SHP77 treated with DMSO at 0.1 percent for 48 hours (cell line): ENCODE data around the gene NKX6-1.

Source experiments
- DNase-seq: peaks from one replicate; lab custom pipeline; 2025; lab: John Stamatoyannopoulos, UW

The NKX6-1 gene

DNA sequence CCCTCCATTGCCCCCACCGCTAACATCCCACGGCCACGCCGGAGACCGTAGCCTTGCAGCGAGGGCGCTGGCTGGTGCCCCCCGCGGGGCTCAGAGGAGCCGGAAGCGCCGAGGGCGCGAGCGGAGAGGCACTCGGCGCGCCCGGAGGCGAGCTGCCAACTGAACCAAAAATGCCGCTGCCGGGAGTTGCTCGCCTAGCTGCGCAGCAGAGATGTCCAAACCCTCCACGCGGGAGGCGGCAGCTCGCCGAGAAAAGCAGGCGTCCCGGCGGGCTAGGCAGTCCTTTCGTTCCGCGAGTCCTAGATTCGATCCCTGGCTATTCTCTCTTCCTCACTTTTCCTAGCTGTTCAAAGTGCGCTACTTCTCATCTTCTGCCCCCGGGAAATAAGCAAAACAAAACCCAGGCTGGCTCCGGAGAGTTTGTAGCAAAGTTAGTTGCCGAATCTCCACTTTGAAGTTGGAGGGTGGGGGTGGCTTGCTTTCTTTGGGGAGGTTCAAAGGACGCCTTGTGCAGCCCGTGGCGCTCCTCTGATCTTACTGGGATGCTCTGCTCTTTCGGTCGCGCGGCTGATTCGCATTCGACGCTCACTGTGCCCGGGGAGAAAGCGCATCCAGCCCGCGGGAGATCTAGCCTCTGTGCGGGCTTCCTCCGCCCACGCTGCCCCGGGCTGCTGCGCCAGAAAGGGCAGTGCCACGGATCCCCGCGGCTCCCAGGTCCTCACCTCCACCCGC, 723 bp downstream of the NKX6-1 start:
- DNase-seq, result no peak

DNA sequence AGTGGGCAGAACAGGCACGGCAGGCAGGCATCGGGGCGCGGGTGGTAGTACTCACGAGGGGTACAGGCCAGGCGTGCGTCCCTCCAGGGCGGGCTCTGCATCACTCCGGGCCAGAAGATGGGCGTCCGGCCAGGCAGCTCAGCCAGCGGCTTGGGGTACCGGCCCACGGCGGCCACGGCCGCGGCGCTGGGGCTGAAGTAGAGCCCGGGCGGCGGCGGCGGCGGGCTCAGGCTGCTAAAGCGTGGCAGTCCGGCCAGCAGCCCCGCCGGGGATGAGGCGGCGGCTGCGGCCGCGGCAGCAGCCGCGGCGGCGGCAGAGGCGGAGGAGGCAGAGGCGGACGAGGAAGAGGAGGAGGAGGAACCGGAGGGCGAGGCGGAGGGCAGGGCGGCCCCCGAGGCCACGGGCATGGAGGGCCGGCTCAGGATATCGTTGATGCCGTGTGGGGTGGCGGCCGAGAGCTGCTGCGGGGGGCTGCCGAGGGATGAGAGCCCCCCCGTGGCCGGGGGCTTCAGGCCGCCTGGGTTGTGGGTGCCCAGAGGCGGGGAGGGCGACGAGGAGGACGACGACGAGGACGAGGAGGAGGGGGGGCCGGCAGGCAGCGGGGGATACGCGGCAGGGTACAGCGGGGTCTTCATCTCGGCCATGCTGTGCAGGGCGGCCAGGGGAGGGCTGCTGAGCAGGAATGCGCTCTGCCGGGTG, 1.4 kb downstream of the NKX6-1 start:
- DNase-seq, result no peak

DNA sequence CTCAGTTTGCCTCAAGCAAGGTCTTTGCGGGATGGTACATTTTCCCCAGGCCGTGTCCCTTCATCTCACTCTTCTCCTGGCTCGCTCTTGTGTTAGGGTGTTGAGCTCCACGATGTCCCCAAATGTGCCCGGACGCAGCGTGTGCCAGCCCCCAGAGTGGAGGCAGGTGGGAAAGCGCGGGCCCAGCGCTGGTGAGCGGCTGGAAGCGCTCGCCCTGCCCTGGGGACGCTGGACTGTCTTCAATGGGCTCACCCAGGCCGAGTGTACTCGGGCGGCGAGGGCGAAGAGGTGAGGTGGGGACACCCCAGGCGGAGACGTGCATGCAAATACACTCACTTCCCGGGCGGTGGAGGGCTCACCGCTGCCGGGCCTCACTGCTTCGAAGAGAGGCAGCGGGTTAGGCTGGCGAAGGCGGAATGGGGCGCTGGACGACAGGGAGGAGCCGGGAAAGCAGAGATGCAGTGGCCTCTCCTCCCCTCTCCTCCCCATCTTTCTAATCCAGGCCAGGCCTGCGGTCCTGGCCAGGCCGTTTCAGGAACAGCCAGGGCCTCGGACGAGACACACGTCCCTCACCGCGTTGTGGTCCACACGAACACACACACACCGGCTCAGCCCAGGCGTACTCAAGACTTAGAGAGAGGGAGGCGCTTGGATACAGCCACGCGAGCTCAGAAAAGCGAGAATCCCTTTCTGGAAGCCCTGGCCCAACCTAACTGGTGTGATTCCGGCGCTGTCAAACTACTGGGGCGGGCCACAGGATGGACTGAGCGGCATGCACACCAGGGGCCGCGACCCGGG, 2.2 kb downstream of the NKX6-1 start:
- DNase-seq, result no peak

DNA sequence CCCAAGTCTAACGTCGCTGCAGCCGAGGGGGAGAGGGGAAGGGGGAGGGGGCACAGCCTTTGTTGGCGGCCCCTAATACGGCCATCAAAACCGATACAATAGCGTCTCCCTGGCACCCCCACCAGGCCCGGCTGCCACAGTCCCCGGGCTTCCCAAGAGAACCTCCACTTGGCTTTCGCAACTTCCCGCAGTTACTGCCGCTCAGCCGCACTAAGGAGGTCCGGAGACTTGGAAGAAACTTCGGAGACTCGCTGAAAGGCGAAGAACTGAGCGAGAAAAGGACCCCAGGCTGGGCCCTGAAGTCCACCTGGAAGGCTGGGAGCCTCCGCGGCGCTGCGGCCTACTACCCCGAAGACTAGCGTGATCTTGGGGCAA, 2.8 kb downstream of the NKX6-1 start:
- DNase-seq, result no peak

DNA sequence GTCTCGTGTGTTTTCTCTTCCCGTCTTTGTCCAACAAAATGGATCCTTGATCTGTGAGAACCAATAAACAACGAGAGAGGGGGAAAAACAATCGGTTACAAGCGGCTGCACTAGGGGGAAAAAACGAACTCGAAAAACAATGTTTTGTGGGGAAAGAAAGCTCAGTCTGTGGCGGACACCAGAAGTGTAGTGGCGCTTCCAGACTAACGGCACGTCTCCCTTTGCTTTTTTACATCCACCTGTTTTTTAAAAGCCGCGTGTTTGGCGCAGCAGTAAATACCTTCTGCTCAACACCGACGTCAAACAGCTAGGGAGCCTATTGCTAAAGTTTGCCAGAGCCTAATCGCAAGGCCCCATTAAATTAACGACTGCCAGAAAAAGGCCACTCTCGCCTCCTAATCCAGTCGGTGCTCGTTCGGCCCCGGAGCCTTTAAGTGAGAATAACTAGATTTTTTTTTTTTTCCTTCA, 3.3 kb downstream of the NKX6-1 start:
- DNase-seq, result no peak

DNA sequence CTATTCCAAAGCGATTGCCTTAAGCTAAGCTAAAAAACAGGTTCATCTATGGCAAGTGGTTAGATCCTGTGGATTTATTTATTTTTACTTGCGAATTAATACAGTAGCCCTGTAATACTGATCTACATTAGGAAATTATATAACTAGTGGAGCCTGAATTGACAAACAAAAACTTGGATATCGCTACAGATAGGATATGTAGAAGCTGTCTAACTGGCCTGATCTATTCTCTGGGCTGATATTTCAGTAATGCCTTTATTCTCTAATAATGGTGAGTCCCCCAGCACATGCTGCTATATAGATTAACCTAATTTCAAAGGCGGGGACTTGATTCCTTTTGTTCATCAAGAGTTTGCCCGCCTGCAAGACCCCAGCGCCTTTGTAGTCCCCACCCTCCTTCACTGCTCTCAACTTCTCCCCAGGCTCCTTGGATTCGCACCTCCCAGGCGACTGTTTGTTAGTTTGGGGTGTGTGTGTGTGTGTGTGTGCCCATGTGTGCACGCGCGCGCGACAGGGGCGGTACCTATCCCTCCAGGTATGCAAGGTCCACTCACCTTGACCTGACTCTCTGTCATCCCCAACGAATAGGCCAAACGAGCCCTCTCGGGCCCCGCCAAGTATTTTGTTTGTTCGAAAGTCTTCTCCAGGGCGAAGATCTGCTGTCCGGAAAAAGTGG, 3.8 kb downstream of the NKX6-1 start:
- no peak for DNase-seq

DNA sequence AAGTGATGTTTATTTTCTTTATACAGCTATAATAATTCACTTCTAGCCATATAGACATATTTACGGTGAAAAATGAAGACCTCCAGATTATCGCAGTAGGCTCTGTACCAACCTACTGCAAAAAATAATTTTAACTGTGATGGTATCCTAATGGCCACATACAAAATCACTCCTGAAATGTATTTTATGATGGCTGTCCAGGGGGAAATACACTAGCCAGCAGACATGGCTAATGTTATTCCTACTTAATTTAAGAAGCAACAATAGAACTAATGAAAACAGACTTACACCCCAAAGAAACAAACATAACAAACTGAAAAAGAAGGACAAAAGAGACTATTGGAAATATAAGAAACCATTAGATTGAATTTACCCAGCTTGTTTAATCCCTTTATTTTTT, 4.6 kb downstream of the NKX6-1 start:
- no peak for DNase-seq

DNA sequence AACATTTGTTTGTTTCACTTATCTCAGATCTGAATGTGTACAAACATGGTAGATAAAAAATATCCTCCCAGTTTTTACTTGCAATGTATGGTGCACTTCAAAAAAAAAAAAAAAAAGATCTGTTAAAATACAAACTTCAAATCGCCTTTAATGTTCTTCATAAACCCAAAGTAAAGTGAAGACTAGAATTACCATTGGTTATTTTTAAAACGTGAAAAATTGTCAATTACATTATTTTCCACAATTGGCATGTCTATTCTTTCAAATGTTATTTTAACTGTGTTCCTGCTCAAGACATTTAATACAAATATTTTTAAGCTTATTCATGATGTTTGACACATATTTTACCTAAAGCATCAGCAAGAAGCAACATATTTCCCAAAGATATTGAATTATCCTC, 5.0 kb downstream of the NKX6-1 start:
- no peak for DNase-seq

DNA sequence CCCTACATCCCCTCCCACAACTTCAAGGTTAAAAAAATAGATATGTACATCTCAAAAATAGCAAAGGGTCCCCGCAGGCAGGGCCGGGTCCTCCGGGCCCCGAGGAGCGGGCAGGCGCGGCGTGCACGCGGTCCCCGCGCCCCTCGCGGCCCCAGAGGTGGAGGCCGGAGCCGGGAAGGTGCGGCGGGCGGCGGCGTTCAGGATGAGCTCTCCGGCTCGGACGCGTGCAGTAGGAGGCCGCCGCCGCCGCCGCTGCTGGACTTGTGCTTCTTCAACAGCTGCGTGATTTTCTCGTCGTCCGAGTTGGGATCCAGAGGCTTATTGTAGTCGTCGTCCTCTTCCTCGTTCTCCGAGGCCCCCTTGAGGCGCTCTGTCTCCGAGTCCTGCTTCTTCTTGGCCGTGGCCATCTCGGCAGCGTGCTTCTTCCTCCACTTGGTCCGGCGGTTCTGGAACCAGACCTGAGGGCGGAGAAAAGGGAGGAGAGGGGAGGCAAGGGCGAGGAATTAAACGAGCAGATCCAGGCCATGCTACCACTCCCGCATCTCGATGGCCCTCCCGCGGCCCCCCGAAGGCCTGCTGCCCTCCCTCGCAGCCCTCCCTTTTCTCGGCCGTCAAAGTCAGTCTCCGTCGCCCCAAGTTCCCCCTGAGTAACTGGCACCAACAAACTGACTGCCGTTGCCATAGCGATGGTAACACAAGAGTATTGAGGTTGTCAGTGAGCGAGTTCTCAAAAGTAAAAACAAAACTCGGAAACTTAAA, 5.8 kb downstream of the NKX6-1 start:
- DNase-seq, result no peak

DNA sequence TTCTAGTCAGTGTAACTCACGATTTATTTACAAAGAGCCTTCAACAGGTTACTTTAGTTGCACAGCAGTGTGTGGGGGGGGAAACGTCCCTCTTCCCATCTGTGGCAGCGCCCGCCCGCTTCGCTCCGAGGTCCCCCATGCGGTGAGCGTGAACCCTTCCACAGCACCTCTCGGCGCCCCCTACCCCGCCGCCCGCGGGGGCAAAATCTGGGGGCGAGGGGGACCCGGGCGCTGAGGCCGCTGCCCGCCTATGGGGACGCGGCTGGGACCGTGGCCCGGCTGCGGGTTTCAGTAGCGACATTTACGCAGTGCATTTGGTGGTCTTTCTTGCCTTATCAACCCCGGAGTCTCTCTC, 6.4 kb downstream of the NKX6-1 start:
- DNase-seq, result no peak

DNA sequence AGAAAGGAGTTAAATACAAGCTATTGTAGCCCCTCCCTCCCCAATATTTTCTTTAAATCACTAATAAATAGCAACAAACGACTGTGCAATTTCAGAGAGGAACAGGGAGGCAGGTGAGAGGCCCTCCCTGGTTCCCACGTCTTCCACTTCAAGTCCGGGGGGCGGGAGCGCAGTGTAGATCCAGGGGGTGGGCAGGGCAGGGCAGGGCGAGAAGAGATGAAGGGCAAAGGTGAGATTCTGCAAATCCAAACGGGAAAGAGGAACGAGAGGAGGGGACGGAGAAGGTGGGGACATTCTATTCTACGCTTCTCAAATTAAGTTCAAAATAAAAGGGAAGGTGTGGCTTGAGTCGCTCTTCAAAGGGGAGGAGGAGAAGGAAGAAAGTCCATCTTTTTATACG, 6.8 kb downstream of the NKX6-1 start:
- DNase-seq, result no peak

DNA sequence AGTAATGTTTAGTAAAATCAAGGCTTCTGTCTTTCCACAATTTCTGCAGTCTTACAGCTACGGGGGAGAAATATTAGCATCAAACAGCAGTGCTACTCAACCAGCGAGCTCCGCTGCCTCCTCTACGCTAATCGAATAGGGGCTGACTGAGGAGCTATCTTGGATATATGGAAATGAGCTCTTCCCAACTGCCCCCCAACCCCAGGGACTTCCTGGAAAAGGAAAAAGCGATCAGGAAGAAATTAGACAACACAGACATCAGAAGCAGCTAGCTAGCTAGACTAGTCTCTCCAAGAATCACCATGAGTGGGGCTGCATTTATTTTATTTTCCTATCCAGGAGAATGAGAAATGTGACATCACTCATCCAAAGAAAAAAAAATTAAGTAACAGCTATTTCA, 7.6 kb downstream of the NKX6-1 start:
- no peak for DNase-seq

DNA sequence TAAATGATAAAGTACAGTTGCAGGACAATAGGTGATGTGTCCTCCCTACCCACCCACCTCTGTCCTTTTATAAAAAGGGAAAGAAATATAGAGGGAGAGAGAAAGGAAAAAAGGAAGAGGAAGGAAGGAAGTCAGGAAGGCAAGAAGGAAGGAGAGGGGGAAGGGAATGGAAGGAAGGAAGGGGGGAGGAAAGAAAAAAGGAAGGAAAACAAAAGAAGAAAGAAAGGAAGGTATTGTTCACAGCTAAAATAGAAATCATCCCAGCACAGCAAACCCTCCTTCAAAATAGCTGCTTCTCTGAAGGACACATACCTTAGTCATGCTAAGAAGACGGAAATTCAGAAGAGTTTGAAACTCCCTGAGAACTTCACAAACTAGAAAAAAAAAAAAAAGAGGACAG, 8.4 kb downstream of the NKX6-1 start:
- no peak for DNase-seq

DNA sequence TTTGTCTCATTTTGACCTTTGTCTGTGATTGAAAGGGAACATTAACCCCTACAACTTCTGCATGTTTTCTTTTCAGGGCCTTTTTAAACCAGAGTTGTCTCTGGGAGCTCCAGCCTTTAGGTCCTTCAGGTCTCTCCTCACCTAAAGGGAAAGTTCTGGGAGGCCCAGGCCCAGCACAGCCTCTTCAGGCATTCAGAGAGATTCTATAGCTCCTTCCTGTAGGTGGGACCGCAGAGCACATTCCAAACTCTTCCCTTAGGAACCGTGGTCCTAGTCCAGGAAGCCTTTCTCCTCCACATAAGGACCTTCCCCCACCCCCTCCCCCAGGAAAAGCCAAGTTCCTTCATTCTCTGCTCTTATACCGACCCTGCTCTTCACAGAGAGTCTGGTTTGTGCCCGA, 14.9 kb downstream of the NKX6-1 start:
- no peak for DNase-seq

DNA sequence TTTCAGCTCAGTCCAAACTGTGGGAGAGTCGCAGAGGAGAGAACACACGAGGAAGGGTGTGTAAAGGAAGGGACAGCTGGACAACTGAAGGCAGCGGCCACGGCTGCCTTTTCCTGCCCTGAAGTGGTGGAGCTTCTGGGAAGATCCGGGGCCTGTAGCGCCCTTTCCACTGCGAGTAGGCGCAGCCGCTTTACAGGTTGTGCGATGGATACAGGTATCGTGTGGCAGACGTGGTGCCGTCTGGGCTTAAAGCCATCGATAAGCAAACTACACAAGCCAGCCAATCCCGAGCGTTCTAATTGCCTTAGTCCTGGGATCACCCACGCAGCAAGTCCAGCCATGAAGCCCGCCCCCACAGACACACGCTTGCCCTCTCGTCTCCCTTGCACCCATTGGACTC, 15.4 kb downstream of the NKX6-1 start:
- DNase-seq, result no peak

DNA sequence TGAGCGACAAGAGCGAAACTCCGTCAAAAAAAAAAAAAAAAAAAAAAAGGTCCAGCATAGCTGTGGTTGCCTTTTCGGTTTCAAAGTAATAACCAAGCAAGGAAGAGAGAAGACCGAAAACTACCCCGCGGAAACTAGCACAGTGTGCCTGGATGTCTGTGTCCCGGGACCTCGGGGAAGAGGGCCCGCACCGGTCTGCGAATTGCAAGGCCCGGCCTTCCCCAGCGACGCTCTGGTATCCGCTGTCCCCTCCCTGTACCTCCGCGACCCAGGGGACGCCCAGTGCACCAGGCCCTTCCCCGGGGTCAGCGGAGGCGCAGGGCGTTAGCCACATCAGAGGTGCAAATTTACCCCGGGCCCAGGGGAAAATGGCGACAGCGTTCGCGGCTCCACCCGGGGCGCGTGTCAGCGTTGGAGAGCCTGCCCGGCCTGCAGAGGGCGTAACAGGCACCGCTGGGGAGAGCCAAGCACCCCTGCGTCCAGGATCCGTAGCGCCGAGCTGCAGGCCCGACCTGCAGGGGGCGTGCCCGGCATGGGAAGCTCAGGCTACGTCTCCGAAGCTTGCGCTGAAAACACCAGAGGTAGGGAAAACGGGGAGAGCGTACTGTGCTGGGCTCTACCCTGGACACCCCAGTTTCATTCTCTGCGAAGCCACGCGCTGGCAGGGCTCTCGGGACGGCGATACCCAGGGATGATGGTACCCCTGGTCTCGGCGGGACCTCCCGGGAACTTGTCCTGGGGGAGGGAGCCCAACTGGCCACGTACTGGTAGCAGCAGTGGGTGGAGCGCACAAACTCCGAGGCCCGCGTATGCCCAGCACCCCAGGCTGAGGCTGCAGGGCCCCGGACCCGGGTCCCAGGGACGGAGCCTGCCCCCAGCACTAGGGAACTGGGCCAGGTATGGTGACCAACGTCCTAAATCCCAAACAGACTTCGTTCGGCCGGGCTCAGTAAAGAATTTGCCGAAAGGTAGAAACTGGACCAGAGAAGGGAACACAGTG, 16.2 kb downstream of the NKX6-1 start:
- DNase-seq, result no peak

DNA sequence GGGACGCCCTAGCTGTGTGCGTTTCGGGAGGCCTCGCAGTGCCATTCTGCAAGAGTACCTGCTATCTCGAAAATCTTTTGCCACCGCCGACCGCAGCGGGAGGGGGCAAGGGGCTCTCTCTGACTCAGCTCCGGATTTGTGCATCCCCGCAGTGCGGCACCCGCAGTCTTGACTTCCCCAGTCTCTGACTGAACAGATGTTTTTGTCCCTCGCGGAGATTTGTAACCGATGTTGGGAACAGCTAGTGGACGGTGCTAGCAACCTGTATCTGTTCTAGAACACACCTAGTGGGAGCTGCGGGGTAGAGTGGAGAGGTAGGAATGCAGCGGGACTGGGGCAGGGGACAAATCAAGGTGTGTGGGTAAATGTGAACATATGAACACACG, 17.2 kb downstream of the NKX6-1 start:
- DNase-seq, result no peak

DNA sequence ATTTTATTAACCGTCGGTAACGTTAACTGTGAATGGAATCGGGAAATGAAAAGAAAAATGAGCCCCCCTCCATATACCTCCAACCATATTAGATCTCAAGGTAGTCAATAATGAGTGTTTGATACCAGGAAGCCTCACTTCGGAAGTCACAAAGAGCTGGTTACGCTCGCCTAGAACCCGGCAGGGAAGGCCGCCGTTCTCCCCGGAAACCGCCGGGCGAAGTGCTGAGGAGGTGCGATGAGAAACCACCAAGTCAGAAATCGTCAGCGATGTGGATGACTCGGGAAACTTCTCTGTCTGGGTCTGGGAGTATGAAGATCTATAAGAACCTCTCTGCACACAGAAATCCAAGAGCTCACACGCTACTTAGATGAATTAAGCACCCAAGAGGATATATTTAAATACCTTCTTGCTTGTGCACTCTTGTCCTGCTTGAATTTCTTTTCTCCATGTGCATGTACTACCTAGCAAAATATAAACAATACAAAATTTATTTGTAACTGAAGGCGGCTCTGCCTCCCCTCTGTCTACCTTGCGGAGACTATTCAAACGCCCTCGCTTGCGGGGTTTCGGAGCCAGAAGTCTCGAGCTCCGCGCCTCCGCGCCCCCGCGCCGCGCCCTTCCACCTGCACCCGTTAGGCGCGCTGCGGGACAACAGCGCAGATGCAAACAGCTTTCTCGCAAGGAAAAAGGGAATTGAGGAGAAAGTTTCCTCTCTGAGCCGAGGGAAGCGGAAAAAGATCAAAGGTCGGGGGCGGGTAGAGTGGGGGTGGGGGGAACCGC, 17.8 kb downstream of the NKX6-1 start:
- DNase-seq, result no peak

DNA sequence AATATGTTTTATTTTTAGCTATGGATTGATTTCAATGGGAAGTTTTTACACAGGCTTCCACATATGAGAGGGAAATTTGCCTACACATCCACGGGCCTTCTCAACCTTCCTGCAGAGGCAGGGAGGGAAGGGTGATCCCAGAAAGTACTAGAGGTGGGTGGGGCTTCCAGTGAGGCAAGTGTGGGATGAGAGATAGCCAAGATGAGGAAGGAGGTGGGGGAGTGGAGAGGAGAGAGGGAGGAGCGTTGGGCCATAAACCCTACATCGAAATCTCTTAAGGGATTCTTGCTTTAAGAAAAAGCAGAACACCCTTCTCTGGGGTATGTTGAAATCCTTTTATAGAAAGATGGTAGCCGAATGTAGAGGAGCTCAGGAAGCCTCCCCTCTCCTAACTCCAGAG, 19.0 kb downstream of the NKX6-1 start:
- no peak for DNase-seq

DNA sequence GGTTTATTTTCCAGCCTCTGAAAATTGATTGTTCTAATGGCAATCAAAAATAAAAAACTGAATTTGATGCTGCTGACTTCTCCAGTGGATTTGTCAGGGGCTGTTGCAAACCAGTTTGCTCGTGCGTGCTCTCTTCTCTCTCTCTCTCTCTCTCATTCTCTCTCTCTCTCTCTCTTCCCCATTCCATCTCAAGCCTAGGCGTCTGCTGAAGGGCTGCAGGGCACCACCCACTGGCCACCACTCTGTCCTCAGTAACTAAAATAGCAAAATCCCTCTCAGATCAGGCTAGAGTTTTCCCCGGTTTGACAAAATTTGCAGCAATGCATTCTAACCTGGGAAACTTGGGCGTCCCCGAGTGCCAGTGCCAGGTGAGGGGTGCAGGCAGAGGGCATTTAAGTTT, 19.4 kb downstream of the NKX6-1 start:
- DNase-seq, result no peak
